OCI-M1 (cell line): ENCODE data around the gene SKAP1.
"Not testable (repeated sequence)": the region's sequence is repeated elsewhere in the genome, so short reads cannot be mapped to it uniquely, and the experiment has no call there.

Source experiments
- DNase-seq: peaks from one replicate; lab custom pipeline; 2025; lab: John Stamatoyannopoulos, UW

The SKAP1 gene

GRCh38 chr17:48328457-48328856, 101.6 kb downstream of the SKAP1 start:
- no peak for DNase-seq

- no peak for DNase-seq
These were observed 103.7 kb downstream of the SKAP1 start for GRCh38 chr17:48326310-48326709.

- peak; percentile 20 for DNase-seq
These were observed 108.0 kb downstream of the SKAP1 start for GRCh38 chr17:48322060-48322459.

- no peak for DNase-seq
These were observed 112.3 kb downstream of the SKAP1 start for GRCh38 chr17:48317732-48318131.

- DNase-seq = no peak
These were observed 115.3 kb downstream of the SKAP1 start for GRCh38 chr17:48314716-48315115.

- no peak for DNase-seq
These were observed 116.8 kb downstream of the SKAP1 start for GRCh38 chr17:48313096-48313755.

GRCh38 chr17:48311324-48311723, 118.7 kb downstream of the SKAP1 start:
- no peak for DNase-seq

GRCh38 chr17:48310748-48311213, 119.2 kb downstream of the SKAP1 start:
- no peak for DNase-seq

- DNase-seq = peak; percentile 64
These were observed 121.4 kb downstream of the SKAP1 start for GRCh38 chr17:48308581-48308980.

GRCh38 chr17:48307814-48308411, 122.1 kb downstream of the SKAP1 start:
- DNase-seq = peak; percentile 80

GRCh38 chr17:48307255-48307654, 122.8 kb downstream of the SKAP1 start:
- no peak for DNase-seq

GRCh38 chr17:48301002-48301401, 129.0 kb downstream of the SKAP1 start:
- DNase-seq = no peak

- DNase-seq = no peak
These were observed 130.3 kb downstream of the SKAP1 start for GRCh38 chr17:48299760-48300159.

GRCh38 chr17:48297825-48298224, 132.2 kb downstream of the SKAP1 start:
- DNase-seq = no peak

- no peak for DNase-seq
These were observed 133.6 kb downstream of the SKAP1 start for GRCh38 chr17:48296453-48296852.

- DNase-seq = peak; percentile 68
These were observed 134.4 kb downstream of the SKAP1 start for GRCh38 chr17:48295362-48296288.

GRCh38 chr17:48294806-48295361, 135.1 kb downstream of the SKAP1 start:
- DNase-seq = peak; percentile 59

GRCh38 chr17:48294020-48294805, 135.8 kb downstream of the SKAP1 start:
- no peak for DNase-seq

GRCh38 chr17:48293319-48294019, 136.5 kb downstream of the SKAP1 start:
- no peak for DNase-seq

GRCh38 chr17:48290378-48290777, 139.6 kb downstream of the SKAP1 start:
- no peak for DNase-seq

- not testable (repeated sequence) for DNase-seq
These were observed 143.1 kb downstream of the SKAP1 start for GRCh38 chr17:48286917-48287316.
